Ovary (tissue), 9 donors: ENCODE results near the gene ATL1. TPM values are rescaled to one million over a fixed set of nuclear protein-coding genes. Genes with fewer than 3 reads are reported as not detected.

Source experiments
- DNase-seq, 5 donors: peaks; one replicate each; pipeline ENCODE4 v3.0.0-alpha.2; 2019 to 2020
- H3K27ac ChIP-seq, 2 donors: fragments of 200-600 bp; one replicate each; pipeline versions ENCODE4 v1.5.1 to v1.8.0; 2019 to 2022
- H3K27me3 ChIP-seq: fragments of 200-600 bp; one replicate; pipeline ENCODE4 v1.8.0; 2022
- H3K36me3 ChIP-seq: fragments of 200-600 bp; sonication (generic); one replicate; pipeline ENCODE4 v1.5.1; 2019
- H3K4me1 ChIP-seq: one replicate; pipeline ENCODE4 v1.8.1; 2013; ENCODE audit warnings: mild to moderate bottlenecking, moderate library complexity; ENCODE audit not compliant: insufficient read depth
- H3K4me3 ChIP-seq: fragments of 200-600 bp; sonication (generic); one replicate; pipeline ENCODE4 v1.5.1; 2017
- H3K9me3 ChIP-seq, 2 donors: fragments of 200-600 bp in 1 of 2; sonication (generic) in 1 of 2; one replicate each; pipeline versions ENCODE4 v1.5.1 to v1.8.1; 2013 to 2019; ENCODE audit warnings: mild to moderate bottlenecking in 1 of 2, moderate library complexity in 1 of 2
- CTCF ChIP-seq, 3 donors: fragments of 450-650 bp in 2 of 3; fragments of 200-600 bp in 1 of 3; IDR thresholded peaks; one replicate each; pipeline versions ENCODE4 v1.5.1 to v1.8.0; 2016 to 2022; ENCODE audit warnings: antibody characterized with exemption in 3 of 3, mild to moderate bottlenecking in 1 of 3
- EP300 ChIP-seq: sonication (generic); formaldehyde crosslinking; IDR thresholded peaks from one replicate; pipeline ENCODE4 v1.6.1; 2017; ENCODE audit warnings: antibody characterized with exemption
- POLR2A ChIP-seq: fragments of 450-650 bp; IDR thresholded peaks from one replicate; pipeline ENCODE4 v1.6.1; 2017; ENCODE audit warnings: antibody characterized with exemption, mild to moderate bottlenecking, moderate library complexity
- WGBS, 3 donors: extraction: QIAGEN DNeasy Blood & Tissue Kit in 1 of 3; methylation state at CpG; one replicate each; pipeline versions ENCODE4 v1.1.5 to v1.1.7; 2013 to 2017; 5-methylcytosine and 5-hydroxymethylcytosine counted together
- intact Hi-C, 4 donors: fragments of 100-400 bp; cut with DNase I; formaldehyde crosslinking; loops; one replicate each; pipeline versions ENCODE4 v1.11.0 to v1.15.1; 2022 to 2023
- polyA plus RNA-seq, 2 donors: library from polyadenylated mRNA; stranded (reverse); fragments of 200-250 nt in 1 of 2; fragments of 350-450 nt in 1 of 2; fragmentation: Illumina TruSeq in 1 of 2; extraction: RNeasy Lipid Tissue Mini Kit (QIAGEN cat#74804) in 1 of 2; gene quantifications; one replicate each; pipeline ENCODE4 v1.2.3, GENCODE V29; 2013 to 2014
- total RNA-seq, 7 donors: library from RNA; depleted of rRNA in 2 of 7; stranded (reverse); fragments of >200 nt in 2 of 7; fragmentation: NEBNext Ultra II Directional in 3 of 7; extraction: Animal tissue kit (Norgen Biotek cat#: 25700) in 3 of 7; gene quantifications; one replicate each; pipeline versions ENCODE4 v1.1.0 to v1.2.4, GENCODE V29; 2016 to 2023
- donor health status: DM: no; HTN: no; CAD: no; lungs with moderate emphysema.
- donor health status: DM: no; HTN: no; CAD: no.
- donor health status: Bipolar disorder and iron deficiency.
- donor health status: DM: yes; HTN: yes; CAD: no.
- donor health status: DM: no; HTN: no; CAD: no.
- donor health status: DM: yes; HTN: yes; CAD: no.

ATL1 gene
- total and polyA plus RNA-seq, 9 donors: 6.6 to 11.8 (median 10.7) TPM

GRCh38 chr14:50530794-50531365, 29.1 kb upstream of the ATL1 start:
- 4 to 13% (median 6%) methylated on average over 8 of the region's 8 CpGs for WGBS, 3 donors
- no peaks in the 10 kb centered on the region for H3K36me3 ChIP-seq
- intact Hi-C loops: loop anchor here in 1 of 4 donors (5.0 to 10.0 kb wide), 2 partner anchors 136 to 189 kb away; partner anchors contain the start of gene CDKL1
- no peak for TF ChIP-seq POLR2A
- no peak for TF ChIP-seq EP300
- TF ChIP-seq CTCF (IDR thresholded peaks at IDR 0.05): no peak
- H3K27me3 ChIP-seq: no peaks in the 10 kb centered on the region
- H3K4me1 ChIP-seq: peaks cover 11% of the 10 kb centered on the region
- H3K27ac ChIP-seq: peak overlapping the region in 1 of 2 donors; percentile 97
- DNase-seq: no peak
- peak overlapping the region; percentile 85 for H3K4me3 ChIP-seq
- H3K9me3 ChIP-seq: no peaks in the 10 kb centered on the region

- peaks cover 11% of the 10 kb centered on the region for H3K4me1 ChIP-seq
- no peaks in the 10 kb centered on the region for H3K27me3 ChIP-seq
- TF ChIP-seq CTCF (IDR thresholded peaks at IDR 0.05) (no peak), EP300 (no peak), POLR2A (no peak)
- H3K9me3 ChIP-seq: no peaks in the 10 kb centered on the region
- DNase-seq: peak; percentile 54 to 77 (median 62)
- peak overlapping the region; percentile 85 for H3K4me3 ChIP-seq
- H3K36me3 ChIP-seq: no peaks in the 10 kb centered on the region
- peak overlapping the region; percentile 93 to 97 for H3K27ac ChIP-seq
- intact Hi-C loops: loop anchor here (2.0 to 10.0 kb wide), 4 partner anchors 137 to 213 kb away; partner anchors contain the start of gene CDKL1 (in 1 of the 4)
- whole genome bisulfite sequencing, 3 donors: 0 to 1% (median 1%) methylated on average over 38 to 82 of the region's 82 CpGs
Observed at GRCh38 chr14:50531595-50532501, 28.1 kb upstream of the ATL1 start.

- intact Hi-C loops: loop anchor here (2.0 to 10.0 kb wide), 4 partner anchors 138 to 214 kb away; partner anchors contain the start of gene CDKL1 (in 1 of the 4)
- H3K9me3 ChIP-seq: no peaks in the 10 kb centered on the region
- TF ChIP-seq EP300 (no peak), POLR2A (peak; percentile 70), CTCF (IDR thresholded peaks at IDR 0.05) (peak; percentile 60 to 98 (median 98))
- DNase-seq: peak; percentile 90 to 93 (median 92)
- peak within 1 kb of the TSS; percentile 93 to 97 for H3K27ac ChIP-seq
- H3K4me1 ChIP-seq: peaks cover 11% of the 10 kb centered on the region
- H3K36me3 ChIP-seq: no peaks in the 10 kb centered on the region
- 1% methylated on average over 58 to 60 of the region's 60 CpGs for WGBS, 3 donors
- H3K27me3 ChIP-seq: no peaks in the 10 kb centered on the region
- peak within 1 kb of the TSS; percentile 85 for H3K4me3 ChIP-seq
Observed at GRCh38 chr14:50532502-50533240, 27.3 kb upstream of the ATL1 start, which contains the start of gene MAP4K5. Gene MAP4K5 (minus strand): TSS chr14:50532569. CDS start chr14:50532049, 520 bp downstream.

GRCh38 chr14:50533241-50533705, 26.7 kb upstream of the ATL1 start:
- H3K27ac ChIP-seq: no peak overlapping the region

More at GRCh38 chr14:50533241-50533705, 26.7 kb upstream of the ATL1 start:
- H3K9me3 ChIP-seq: no peaks in the 10 kb centered on the region
- WGBS, 3 donors: 45 to 55% (median 50%) methylated on average over 5 of the region's 5 CpGs
- TF ChIP-seq EP300: no peak
- TF ChIP-seq CTCF (IDR thresholded peaks at IDR 0.05): no peak
- TF ChIP-seq POLR2A: no peak
- H3K36me3 ChIP-seq: no peaks in the 10 kb centered on the region
- peaks cover 11% of the 10 kb centered on the region for H3K4me1 ChIP-seq
- no peak for DNase-seq
- no peak overlapping the region for H3K4me3 ChIP-seq
- H3K27me3 ChIP-seq: no peaks in the 10 kb centered on the region
- intact Hi-C loops: loop anchor here (2.0 to 10.0 kb wide), 4 partner anchors 138 to 214 kb away; partner anchors contain the start of gene CDKL1 (in 1 of the 4)
